Endodermal cell (in vitro differentiated cells): ENCODE data around the gene FMO5. TPM values are rescaled to one million over a fixed set of nuclear protein-coding genes. Genes with fewer than 3 reads are reported as not detected.

ENCODE experiments used
- DNase-seq: peaks from one replicate; pipeline ENCODE4 v3.0.0-alpha.2; 2017
- H3K27ac ChIP-seq: 2 replicates; pipeline ENCODE4 v1.5.1; 2013; ENCODE audit warnings: mild to moderate bottlenecking, low read depth, low read length, moderate library complexity
- H3K27me3 ChIP-seq: 2 replicates; pipeline ENCODE4 v1.6.1; 2013; ENCODE audit warnings: mild to moderate bottlenecking, low read length, moderate library complexity; ENCODE audit not compliant: insufficient read depth, control insufficient read depth, poor library complexity, severe bottlenecking
- H3K36me3 ChIP-seq: 2 replicates; pipeline ENCODE4 v1.7.0; 2013; ENCODE audit warnings: mild to moderate bottlenecking, low read length, moderate library complexity; ENCODE audit not compliant: control insufficient read depth, insufficient read depth
- H3K4me1 ChIP-seq: one replicate; pipeline ENCODE4 v1.7.0; 2013; ENCODE audit warnings: low read length; ENCODE audit not compliant: control insufficient read depth, insufficient read depth
- H3K4me3 ChIP-seq: 2 replicates; pipeline ENCODE4 v1.5.1; 2013; ENCODE audit warnings: mild to moderate bottlenecking, low read length, moderate library complexity
- H3K9ac ChIP-seq: 2 replicates; pipeline ENCODE4 v1.6.1; 2013; ENCODE audit warnings: mild to moderate bottlenecking, low read length, moderate library complexity; ENCODE audit not compliant: poor library complexity, severe bottlenecking; ENCODE audit errors: extremely low read depth
- H3K9me3 ChIP-seq: 2 replicates; pipeline ENCODE4 v1.6.1; 2013; ENCODE audit warnings: mild to moderate bottlenecking, low read length, moderate library complexity; ENCODE audit not compliant: control insufficient read depth
- H3K27ac Mint-ChIP-seq: 2 replicates; pipeline ENCODE4 v1.8.0; 2020; ENCODE audit warnings: mixed read lengths
- H3K27me3 Mint-ChIP-seq: 2 replicates; pipeline ENCODE4 v1.8.0; 2021; ENCODE audit warnings: mild to moderate bottlenecking, mixed read lengths; ENCODE audit not compliant: insufficient read depth
- H3K36me3 Mint-ChIP-seq: 2 replicates; pipeline ENCODE4 v1.8.0; 2020; ENCODE audit warnings: low read depth, mixed read lengths
- H3K4me1 Mint-ChIP-seq: 2 replicates; pipeline ENCODE4 v1.8.0; 2020; ENCODE audit warnings: mixed read lengths
- H3K4me3 Mint-ChIP-seq: 2 replicates; pipeline ENCODE4 v1.8.0; 2020; ENCODE audit warnings: mild to moderate bottlenecking, moderate library complexity, mixed read lengths
- H3K9me3 Mint-ChIP-seq: 2 replicates; pipeline ENCODE4 v1.8.0; 2020; ENCODE audit warnings: mild to moderate bottlenecking, mixed read lengths
- CTCF ChIP-seq: fragments of 200-600 bp; sonication (generic); conservative IDR thresholded peaks from 2 replicates; pipeline ENCODE4 v1.5.0; 2021; ENCODE audit warnings: antibody characterized with exemption, mild to moderate bottlenecking
- WGBS, 2 experiments: methylation state at CpG; one replicate each; pipeline versions ENCODE4 v1.1.5 to v1.1.7; 2013; ENCODE audit warnings: missing lambda C conversion rate in 2 of 2, mixed read lengths in 1 of 2; ENCODE audit not compliant: insufficient coverage in 1 of 2, insufficient read length in 1 of 2; 5-methylcytosine and 5-hydroxymethylcytosine counted together
- total RNA-seq, 2 donors: library from RNA; stranded (reverse); fragmentation: NEBNext Ultra II Directional in 1 of 2; extraction: Animal tissue kit (Norgen Biotek cat#: 25700) in 1 of 2; gene quantifications; 2 replicates in 1 of 2; 3 replicates in 1 of 2; pipeline ENCODE4 v1.2.1, GENCODE V29; 2021

The FMO5 gene
- total RNA-seq, 2 donors from 2014 or later, result 13.9 to 14.1 TPM

- 82 to 91% methylated on average over 2 to 3 of the region's 3 CpGs for WGBS, 2 experiments
- peaks cover 34% of the 10 kb centered on the region for H3K4me1 Mint-ChIP-seq
- Histone ChIP-seq H3K4me3 (no peak overlapping the region), H3K9me3 (no peaks in the 10 kb centered on the region), H3K4me1 (peaks cover 24% of the 10 kb centered on the region), H3K36me3 (no peaks in the 10 kb centered on the region), H3K9ac (no peak overlapping the region), H3K27me3 (no peaks in the 10 kb centered on the region), H3K27ac (no peak overlapping the region)
- no peak overlapping the region for H3K4me3 Mint-ChIP-seq
- no peaks in the 10 kb centered on the region for H3K27me3 Mint-ChIP-seq
- no peak overlapping the region for H3K27ac Mint-ChIP-seq
- no peaks in the 10 kb centered on the region for H3K9me3 Mint-ChIP-seq
- TF ChIP-seq CTCF, result no peak
- DNase-seq, result no peak
- peaks cover 2% of the 10 kb centered on the region for H3K36me3 Mint-ChIP-seq
Measured at GRCh38 chr1:147216124-147216523, 9.0 kb downstream of the FMO5 start.

- H3K4me1 Mint-ChIP-seq, result peaks cover 37% of the 10 kb centered on the region
- H3K9me3 Mint-ChIP-seq, result no peaks in the 10 kb centered on the region
- H3K36me3 ChIP-seq, result no peaks in the 10 kb centered on the region
- peaks cover 30% of the 10 kb centered on the region for H3K4me1 ChIP-seq
- no peak overlapping the region for H3K4me3 Mint-ChIP-seq
- H3K27ac ChIP-seq, result no peak overlapping the region
- no peaks in the 10 kb centered on the region for H3K27me3 ChIP-seq
- 60 to 75% methylated on average over 1 to 2 of the region's 2 CpGs for WGBS, 2 experiments
- H3K9ac ChIP-seq, result no peak overlapping the region
- H3K9me3 ChIP-seq, result no peaks in the 10 kb centered on the region
- no peak for TF ChIP-seq CTCF
- DNase-seq, result no peak
- peaks cover 2% of the 10 kb centered on the region for H3K36me3 Mint-ChIP-seq
- no peaks in the 10 kb centered on the region for H3K27me3 Mint-ChIP-seq
- no peak overlapping the region for H3K4me3 ChIP-seq
- no peak overlapping the region for H3K27ac Mint-ChIP-seq
Measured at GRCh38 chr1:147215540-147215916, 9.6 kb downstream of the FMO5 start.

- H3K36me3 ChIP-seq, result no peaks in the 10 kb centered on the region
- Mint-ChIP-seq H3K4me1 (peaks cover 37% of the 10 kb centered on the region), H3K9me3 (no peaks in the 10 kb centered on the region), H3K36me3 (peaks cover 2% of the 10 kb centered on the region), H3K4me3 (no peak overlapping the region), H3K27ac (no peak overlapping the region), H3K27me3 (no peaks in the 10 kb centered on the region)
- TF ChIP-seq CTCF, result no peak
- no peak overlapping the region for H3K27ac ChIP-seq
- no peak overlapping the region for H3K4me3 ChIP-seq
- no peaks in the 10 kb centered on the region for H3K9me3 ChIP-seq
- H3K9ac ChIP-seq, result no peak overlapping the region
- H3K4me1 ChIP-seq, result peaks cover 34% of the 10 kb centered on the region
- no peak for DNase-seq
- no peaks in the 10 kb centered on the region for H3K27me3 ChIP-seq
Measured at GRCh38 chr1:147214842-147215539, 10.1 kb downstream of the FMO5 start.
